HG03520 (cell line): ENCODE measurements around the gene AFG3L2.

ENCODE experiments used
- ATAC-seq: cut with Tn5 transposase; IDR thresholded peaks from one replicate; pipeline ENCODE4 v1.9.1; 2021; ENCODE audit warnings: mild to moderate bottlenecking, moderate library complexity; ENCODE audit not compliant: unreplicated experiment

Gene AFG3L2

GRCh38 chr18:12306752-12307700, 70.0 kb downstream of the AFG3L2 start:
- no peak for ATAC-seq

- no peak for ATAC-seq
These were observed 70.9 kb downstream of the AFG3L2 start for GRCh38 chr18:12305930-12306629.

DNA sequence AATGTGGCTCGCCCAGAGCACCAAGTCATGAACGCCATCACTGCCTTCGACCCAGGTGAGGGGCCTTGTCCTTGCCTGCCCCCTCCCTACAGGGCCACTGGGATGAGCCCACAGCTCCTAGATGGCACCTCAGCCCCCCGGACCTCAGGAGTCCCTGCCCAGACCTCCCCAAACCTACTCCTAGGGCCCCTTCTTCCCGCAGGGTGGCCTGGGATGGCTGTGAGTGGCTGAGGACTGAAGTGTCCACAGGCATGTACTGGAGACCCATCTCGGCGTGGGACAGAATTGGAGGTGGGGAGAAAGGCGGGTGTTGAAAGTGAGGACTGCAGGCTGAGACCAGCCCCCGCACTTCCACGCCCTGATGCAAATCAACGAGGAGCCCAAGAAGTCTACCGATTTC, 71.8 kb downstream of the AFG3L2 start:
- ATAC-seq, result no peak

GRCh38 chr18:12304351-12305210, 72.4 kb downstream of the AFG3L2 start:
- ATAC-seq, result no peak

DNA sequence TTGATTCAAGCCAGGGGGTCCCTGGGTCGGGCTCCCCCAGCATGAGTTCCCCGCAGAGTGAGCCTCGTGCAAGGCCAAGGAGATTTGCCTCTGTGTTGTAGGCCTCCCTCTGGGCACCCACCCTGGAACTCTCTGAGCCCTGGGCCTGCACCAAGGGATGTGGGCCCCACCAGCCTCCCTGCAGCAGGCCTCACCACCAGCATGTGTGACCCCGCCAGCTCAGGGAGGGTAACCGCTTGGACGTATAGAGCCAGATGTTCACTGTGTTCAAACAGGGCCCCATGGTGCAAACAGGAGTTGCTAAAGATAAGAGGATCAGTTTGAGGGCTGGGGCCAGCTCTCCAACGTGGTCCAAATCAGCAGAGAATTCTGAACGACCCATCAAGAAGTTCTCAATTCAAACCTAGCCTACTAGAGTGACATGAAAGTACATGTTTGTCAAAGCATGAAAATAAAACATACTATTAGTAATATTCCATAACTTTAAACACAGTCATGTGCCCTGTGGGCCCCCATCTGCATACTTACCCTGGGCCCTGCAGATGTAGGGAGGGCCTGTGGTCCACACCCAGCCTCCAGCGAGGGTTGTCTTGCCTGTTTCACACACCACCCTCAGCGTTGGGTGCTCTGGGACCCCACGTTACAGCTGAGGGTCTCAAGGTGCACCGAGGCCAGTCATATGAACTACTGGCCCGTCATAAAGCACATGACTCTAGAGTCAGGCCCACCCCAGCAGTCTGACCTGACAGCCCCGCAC, 74.5 kb downstream of the AFG3L2 start:
- no peak for ATAC-seq

DNA sequence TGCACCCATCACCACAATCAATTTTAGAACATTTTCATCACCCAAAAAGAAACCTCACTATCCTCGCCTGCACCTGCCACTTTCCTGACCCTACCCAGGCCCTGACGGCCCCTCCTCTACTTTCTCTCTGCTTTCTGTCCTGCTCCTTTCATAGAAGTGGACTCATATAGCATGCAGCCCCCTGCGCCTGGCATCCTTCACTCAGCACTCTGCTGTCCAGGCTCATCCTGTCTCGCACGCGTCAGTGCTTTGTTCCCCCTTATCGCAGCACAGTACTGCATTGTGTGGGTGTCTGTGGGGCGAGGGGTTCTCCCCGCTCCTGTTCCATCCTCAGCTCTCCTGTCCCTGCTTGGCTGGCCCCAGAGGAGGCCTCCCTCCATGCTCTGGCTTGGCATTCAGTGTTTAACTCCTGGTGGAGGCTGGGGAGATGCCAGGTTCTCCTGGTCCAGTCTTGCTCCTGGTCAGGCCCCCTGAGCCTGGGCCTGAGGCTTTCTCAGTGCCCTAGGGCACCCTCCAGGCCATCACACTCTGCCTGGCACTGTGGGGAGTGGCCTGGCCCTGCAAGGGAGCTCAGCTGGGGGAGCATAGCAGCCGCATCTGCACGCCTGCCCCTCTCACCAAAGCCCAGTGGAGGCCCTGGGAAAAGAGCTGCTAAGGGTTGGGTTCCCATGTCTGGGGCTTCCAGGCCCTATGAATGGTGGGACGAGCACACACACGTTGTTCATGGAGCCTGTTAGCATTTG, 75.6 kb downstream of the AFG3L2 start:
- no peak for ATAC-seq

DNA sequence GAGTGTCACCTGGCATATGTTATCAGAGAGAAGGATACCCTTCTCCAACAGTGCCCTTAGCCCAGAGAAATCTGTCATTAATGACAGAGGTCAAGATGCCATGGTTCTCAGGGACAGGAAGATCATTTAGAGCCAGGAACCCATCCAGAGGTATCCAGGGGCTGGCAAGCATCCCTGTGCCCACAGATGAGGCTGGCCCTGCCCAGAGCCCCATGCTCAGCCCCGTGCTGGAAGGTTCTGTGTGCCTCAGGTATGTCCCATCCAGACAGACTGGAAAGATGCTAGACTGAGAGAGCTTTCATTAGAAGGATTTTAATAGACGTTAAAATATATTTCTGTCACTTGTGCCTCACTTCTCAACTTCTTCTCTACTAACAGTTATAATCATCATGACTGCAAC, 77.2 kb downstream of the AFG3L2 start:
- ATAC-seq, result no peak

DNA sequence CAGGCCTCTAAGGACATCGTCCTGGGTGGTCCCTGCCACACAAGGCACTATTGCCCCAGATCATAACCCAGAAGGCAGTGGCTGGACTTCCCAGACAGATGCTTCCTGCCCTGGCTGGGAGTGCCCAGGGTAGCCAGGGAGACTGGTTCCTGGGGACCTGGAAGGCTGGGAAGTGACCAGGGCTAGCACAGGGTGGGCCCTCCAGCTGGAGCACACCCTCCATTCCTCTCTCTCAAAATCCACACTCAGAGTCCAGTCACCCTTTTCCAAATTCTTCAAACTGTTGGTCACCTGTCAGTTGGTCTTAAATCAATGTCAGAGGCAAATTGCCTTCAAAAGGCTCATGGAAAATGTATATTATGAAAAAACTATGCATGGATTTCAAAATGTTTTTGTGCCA, 80.6 kb downstream of the AFG3L2 start:
- ATAC-seq, result no peak

DNA sequence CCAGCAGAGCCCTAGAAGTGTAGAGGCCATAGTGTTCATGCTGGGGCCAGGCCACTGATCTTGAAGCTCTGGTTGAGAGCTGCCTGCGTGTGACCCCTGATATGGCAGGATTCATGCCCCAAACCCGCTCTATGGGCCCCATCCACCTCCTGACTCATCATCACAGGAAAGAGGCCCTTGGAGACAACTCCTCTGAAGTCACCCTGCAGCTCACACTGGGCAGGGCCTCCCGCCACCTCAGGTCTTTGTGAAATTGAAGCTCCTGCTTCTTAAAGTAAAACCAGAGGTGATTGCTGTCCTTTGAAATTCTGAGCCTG, 81.0 kb downstream of the AFG3L2 start:
- ATAC-seq, result no peak

DNA sequence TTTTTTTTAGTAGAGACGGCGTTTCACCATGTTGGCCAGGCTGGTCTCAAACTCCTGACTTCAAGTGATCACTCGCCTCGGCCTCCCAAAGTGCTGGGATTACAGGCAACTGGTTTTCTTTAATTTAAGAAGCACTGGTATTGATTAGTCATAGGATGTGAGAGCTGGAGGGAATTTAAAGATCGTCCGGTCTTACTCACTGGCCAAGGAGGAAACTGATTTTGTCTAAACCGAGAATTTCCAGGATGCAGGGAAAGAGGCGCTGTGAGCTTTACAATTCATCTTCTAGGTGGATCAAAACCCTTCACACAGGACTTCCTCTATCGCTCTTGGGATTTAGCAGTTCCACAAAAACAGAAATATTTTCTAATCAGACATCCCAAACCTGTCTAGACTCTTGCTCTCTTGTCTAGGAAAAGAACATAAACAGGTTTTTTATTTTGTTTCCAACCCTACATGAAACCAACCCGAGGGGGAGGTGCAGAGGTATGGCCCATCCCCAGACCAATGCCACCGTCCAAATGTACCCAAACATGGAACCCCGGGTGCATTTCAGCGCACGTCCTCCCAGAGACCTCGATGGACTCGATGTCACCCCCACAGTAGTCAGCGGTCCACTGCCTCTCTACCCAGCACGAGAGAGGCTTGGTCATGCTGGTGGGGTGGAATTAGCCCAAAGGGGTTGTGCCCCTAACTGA, 81.5 kb downstream of the AFG3L2 start:
- ATAC-seq, result no peak

- no peak for ATAC-seq
These were observed 83.2 kb downstream of the AFG3L2 start for GRCh38 chr18:12293831-12294230.

- ATAC-seq, result no peak
These were observed 85.3 kb downstream of the AFG3L2 start for GRCh38 chr18:12291690-12292089.

GRCh38 chr18:12291161-12291560, 85.9 kb downstream of the AFG3L2 start:
- no peak for ATAC-seq

DNA sequence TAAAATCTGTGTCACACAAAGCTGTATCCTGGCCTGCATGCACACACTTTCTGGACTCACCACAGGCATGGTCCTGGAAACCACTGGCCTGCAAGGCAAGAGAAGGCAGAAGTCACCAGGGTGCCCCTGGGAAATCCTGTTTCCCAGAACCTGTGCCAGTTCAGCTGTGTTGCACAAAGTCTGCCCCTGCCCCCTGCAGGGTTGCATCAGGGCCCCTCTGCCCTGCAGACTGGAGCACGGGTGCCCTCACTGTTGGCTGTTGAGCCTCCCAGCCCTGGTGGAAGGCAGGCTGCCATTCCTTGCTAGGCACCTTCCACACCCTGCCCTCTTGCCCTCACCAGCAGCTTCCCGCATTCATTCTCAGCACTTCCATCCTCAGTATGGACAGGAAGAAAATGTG, 86.9 kb downstream of the AFG3L2 start:
- no peak for ATAC-seq

GRCh38 chr18:12288403-12288755, 88.6 kb downstream of the AFG3L2 start:
- no peak for ATAC-seq

GRCh38 chr18:12287684-12288402, 89.2 kb downstream of the AFG3L2 start:
- ATAC-seq, result no peak

DNA sequence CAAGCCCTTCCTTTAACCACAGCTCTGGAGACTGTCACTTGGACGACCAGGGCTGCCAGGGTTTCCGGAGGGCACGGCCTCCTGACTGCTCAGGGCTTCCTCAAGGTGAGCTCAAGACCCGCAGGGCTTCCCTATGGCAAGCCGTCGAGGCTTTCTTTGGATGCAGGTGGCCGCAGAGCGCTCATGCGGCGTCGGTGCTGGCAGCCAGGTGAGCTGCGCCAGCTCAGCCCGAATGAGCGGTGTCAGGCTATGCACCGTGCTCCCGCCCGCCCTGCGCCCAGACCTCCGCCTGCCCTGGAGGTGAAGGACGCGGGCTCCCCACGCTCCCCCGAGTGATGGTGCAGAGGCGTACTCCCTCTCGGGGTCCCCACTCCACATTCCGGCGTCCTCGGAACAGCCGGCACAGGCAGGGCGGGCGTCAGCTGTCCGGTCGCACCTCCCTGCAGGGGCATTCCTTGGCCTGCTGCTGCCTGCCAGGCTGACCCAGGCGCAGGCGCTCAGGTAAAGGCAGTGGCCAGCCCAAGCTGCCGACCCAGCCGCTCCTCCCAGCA, 89.8 kb downstream of the AFG3L2 start:
- no peak for ATAC-seq

DNA sequence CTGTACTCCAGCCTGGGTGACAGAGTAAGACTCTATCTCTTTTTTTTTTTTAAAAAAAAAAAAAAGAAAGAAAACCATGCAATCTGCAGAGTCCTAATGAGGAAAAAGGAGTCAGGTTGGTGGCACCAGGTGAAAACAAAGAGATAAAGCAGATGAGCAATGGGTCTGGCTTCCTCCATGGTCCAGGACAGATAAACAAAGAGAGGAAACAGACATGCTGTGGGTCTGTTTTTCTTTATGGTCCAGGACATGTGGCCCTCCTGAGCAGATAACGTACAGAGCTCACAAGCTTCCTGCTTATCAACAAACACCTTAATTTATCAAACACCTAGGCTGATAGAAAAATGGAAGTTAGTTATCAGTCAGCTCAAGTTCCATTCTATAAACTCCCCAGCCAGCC, 93.4 kb downstream of the AFG3L2 start:
- ATAC-seq, result no peak

GRCh38 chr18:12283256-12283655, 93.8 kb downstream of the AFG3L2 start:
- no peak for ATAC-seq
